NT2/D1 (cell line): ENCODE results near the gene DNAH1.

Source experiments
- DNase-seq: peaks from one replicate; pipeline ENCODE4 v3.0.0-alpha.2; 2011; ENCODE audit warnings: low read depth, low spot score
- H3K27me3 ChIP-seq: 2 replicates; pipeline ENCODE4 v1.6.0; 2011; ENCODE audit warnings: mild to moderate bottlenecking; ENCODE audit not compliant: insufficient read length, insufficient read depth
- H3K36me3 ChIP-seq: 2 replicates; pipeline ENCODE4 v1.6.1; 2011; ENCODE audit warnings: mild to moderate bottlenecking, low read length, mixed read lengths; ENCODE audit not compliant: insufficient read depth, insufficient read length
- H3K4me1 ChIP-seq: 2 replicates; pipeline ENCODE4 v1.5.1; 2011; ENCODE audit not compliant: insufficient read depth, insufficient read length
- H3K4me3 ChIP-seq: 2 replicates; pipeline ENCODE4 v1.5.1; 2011; ENCODE audit warnings: low read depth; ENCODE audit not compliant: insufficient read length
- H3K9ac ChIP-seq: 2 replicates; pipeline ENCODE4 v1.6.0; 2011; ENCODE audit warnings: low read depth; ENCODE audit not compliant: insufficient read length
- H3K9me3 ChIP-seq: 2 replicates; pipeline ENCODE4 v1.5.1; 2011; ENCODE audit warnings: mild to moderate bottlenecking, low read length; ENCODE audit not compliant: insufficient read depth
- SUZ12 ChIP-seq: IDR thresholded peaks from 2 replicates; pipeline ENCODE4 v1.6.1; 2011; ENCODE audit not compliant: insufficient read length, insufficient read depth; ENCODE audit errors: extremely low read depth
- YY1 ChIP-seq: IDR thresholded peaks from 2 replicates; pipeline ENCODE4 v1.6.1; 2011; ENCODE audit not compliant: insufficient read length, insufficient read depth
- ZNF274 ChIP-seq: IDR thresholded peaks from 2 replicates; pipeline ENCODE4 v1.6.1; 2011; ENCODE audit warnings: mild to moderate bottlenecking, low read depth, low read length

DNAH1 gene

GRCh38 chr3:52358362-52358940 lies 42.3 kb downstream of the DNAH1 start:
- peaks cover 3% of the 10 kb centered on the region for H3K4me1 ChIP-seq
- no peak for DNase-seq
- H3K27me3 ChIP-seq = no peaks in the 10 kb centered on the region
- H3K9ac ChIP-seq = no peak overlapping the region
- H3K36me3 ChIP-seq = peaks cover 24% of the 10 kb centered on the region
- TF ChIP-seq YY1 = no peak
- no peak overlapping the region for H3K4me3 ChIP-seq
- no peaks in the 10 kb centered on the region for H3K9me3 ChIP-seq

- Histone ChIP-seq H3K9ac (no peak overlapping the region), H3K36me3 (peaks cover 26% of the 10 kb centered on the region), H3K4me1 (peaks cover 3% of the 10 kb centered on the region), H3K9me3 (no peaks in the 10 kb centered on the region), H3K27me3 (no peaks in the 10 kb centered on the region), H3K4me3 (no peak overlapping the region)
- no peak for TF ChIP-seq ZNF274
- TF ChIP-seq YY1 = no peak
- no peak for TF ChIP-seq SUZ12
- no peak for DNase-seq
Measured at GRCh38 chr3:52359116-52359855, 43.2 kb downstream of the DNAH1 start.

GRCh38 chr3:52361011-52361410 lies 44.9 kb downstream of the DNAH1 start:
- peaks cover 3% of the 10 kb centered on the region for H3K4me1 ChIP-seq
- no peak overlapping the region for H3K9ac ChIP-seq
- no peak for DNase-seq
- TF ChIP-seq SUZ12 = no peak
- TF ChIP-seq ZNF274 = no peak
- no peak for TF ChIP-seq YY1
- peaks cover 23% of the 10 kb centered on the region for H3K36me3 ChIP-seq
- no peaks in the 10 kb centered on the region for H3K9me3 ChIP-seq
- no peaks in the 10 kb centered on the region for H3K27me3 ChIP-seq
- H3K4me3 ChIP-seq = no peak overlapping the region

- Histone ChIP-seq H3K27me3 (no peaks in the 10 kb centered on the region), H3K4me3 (no peak overlapping the region), H3K9ac (no peak overlapping the region), H3K4me1 (peaks cover 3% of the 10 kb centered on the region), H3K9me3 (no peaks in the 10 kb centered on the region), H3K36me3 (peaks cover 23% of the 10 kb centered on the region)
- no peak for TF ChIP-seq SUZ12
- TF ChIP-seq ZNF274 = no peak
- no peak for TF ChIP-seq YY1
- DNase-seq = no peak
Measured at GRCh38 chr3:52361454-52361853, 45.3 kb downstream of the DNAH1 start.

GRCh38 chr3:52361898-52362297 lies 45.8 kb downstream of the DNAH1 start:
- H3K4me1 ChIP-seq = peaks cover 3% of the 10 kb centered on the region
- H3K4me3 ChIP-seq = no peak overlapping the region
- H3K27me3 ChIP-seq = no peaks in the 10 kb centered on the region
- no peak overlapping the region for H3K9ac ChIP-seq
- TF ChIP-seq ZNF274 (no peak), YY1 (no peak), SUZ12 (no peak)
- H3K36me3 ChIP-seq = peaks cover 23% of the 10 kb centered on the region
- DNase-seq = no peak
- no peaks in the 10 kb centered on the region for H3K9me3 ChIP-seq

- no peaks in the 10 kb centered on the region for H3K27me3 ChIP-seq
- no peak for DNase-seq
- H3K9ac ChIP-seq = no peak overlapping the region
- no peak overlapping the region for H3K4me3 ChIP-seq
- H3K36me3 ChIP-seq = peaks cover 23% of the 10 kb centered on the region
- no peak for TF ChIP-seq YY1
- no peak for TF ChIP-seq ZNF274
- TF ChIP-seq SUZ12 = no peak
- H3K4me1 ChIP-seq = peaks cover 8% of the 10 kb centered on the region
- H3K9me3 ChIP-seq = no peaks in the 10 kb centered on the region
Measured at GRCh38 chr3:52364322-52365035, 48.4 kb downstream of the DNAH1 start.

GRCh38 chr3:52366527-52366926 lies 50.4 kb downstream of the DNAH1 start:
- TF ChIP-seq YY1 (no peak), ZNF274 (no peak), SUZ12 (no peak)
- Histone ChIP-seq H3K9ac (no peak overlapping the region), H3K9me3 (no peaks in the 10 kb centered on the region), H3K36me3 (peaks cover 15% of the 10 kb centered on the region), H3K4me3 (no peak overlapping the region), H3K27me3 (no peaks in the 10 kb centered on the region), H3K4me1 (peaks cover 8% of the 10 kb centered on the region)
- no peak for DNase-seq
